Endothelial cell of umbilical vein (primary cell): Measurements from ENCODE around the gene SEMA6A. TPM values are rescaled to one million over a fixed set of nuclear protein-coding genes. Genes with fewer than 3 reads are reported as not detected.

Source experiments
- BruUV-seq: library from RNA; stranded (reverse); fragments of 400-500 nt; replicated peaks from 2 replicates; lab custom pipeline; 2021; lab: Mats Ljungman, UMichigan
- CTCF ChIA-PET: fragments of 300-600, 350-600 bp; sonication (Branson Sonifier 250); formaldehyde crosslinking; loops from one replicate; lab custom pipeline; 2021; ENCODE audit warnings: antibody characterized with exemption, inconsistent platforms; lab: Charles Lee
- POLR2A ChIA-PET: fragments of 300-600, 350-600 bp; sonication (Branson Sonifier 250); formaldehyde crosslinking; loops from one replicate; lab custom pipeline; 2021; ENCODE audit warnings: antibody characterized with exemption, inconsistent platforms; lab: Charles Lee
- DNase-seq: peaks from one replicate; pipeline ENCODE4 v3.0.0-alpha.2; 2011; ENCODE audit warnings: low read depth, low spot score
- FAIRE-seq: peaks from 2 replicates; lab custom pipeline; 2011; peaks lifted over from hg19 to GRCh38; lab: Jason Lieb, UNC
- H2AFZ ChIP-seq: 2 replicates; pipeline ENCODE4 v1.6.0; 2012; ENCODE audit warnings: low read depth, low read length, control low read depth, inconsistent platforms
- H3K27ac ChIP-seq: 2 replicates; pipeline ENCODE4 v1.5.1; 2011; ENCODE audit warnings: low read depth, mild to moderate bottlenecking, control low read depth, low read length, moderate library complexity; ENCODE audit not compliant: insufficient read depth
- H3K27me3 ChIP-seq, 2 experiments: 2 replicates each; pipeline versions ENCODE4 v1.6.0 to v1.6.1; 2011; ENCODE audit warnings: low read length in 2 of 2, mixed read lengths in 1 of 2; ENCODE audit not compliant: control insufficient read depth in 2 of 2, insufficient read depth in 2 of 2
- H3K36me3 ChIP-seq, 2 experiments: 2 replicates in 1 of 2; 3 replicates in 1 of 2; pipeline ENCODE4 v1.5.1; 2011; ENCODE audit warnings: low read length in 2 of 2, mild to moderate bottlenecking in 1 of 2, moderate library complexity in 1 of 2; ENCODE audit not compliant: control insufficient read depth in 2 of 2, insufficient read depth in 2 of 2; ENCODE audit errors: extremely low read depth in 1 of 2
- H3K4me1 ChIP-seq: 3 replicates; pipeline ENCODE4 v1.5.1; 2011; ENCODE audit warnings: mild to moderate bottlenecking, low read length; ENCODE audit not compliant: control insufficient read depth, insufficient read depth; ENCODE audit errors: extremely low read depth
- H3K4me2 ChIP-seq: 2 replicates; pipeline ENCODE4 v1.6.1; 2011; ENCODE audit warnings: low read length, control low read depth, mixed read lengths; ENCODE audit not compliant: insufficient read depth
- H3K4me3 ChIP-seq, 3 experiments: fragments of 200-600 bp in 1 of 3; sonication (generic), shearing (Covaris generic) in 1 of 3; replicated peaks in 1 of 3; 2 replicates each; pipeline ENCODE4 v1.5.1; 2011 to 2016; ENCODE audit warnings: control low read depth in 3 of 3, low read length in 3 of 3, mild to moderate bottlenecking in 2 of 3, inconsistent platforms in 1 of 3, low read depth in 1 of 3, moderate library complexity in 1 of 3; ENCODE audit not compliant: insufficient read depth in 1 of 3
- H3K79me2 ChIP-seq: 2 replicates; pipeline ENCODE4 v1.6.0; 2012; ENCODE audit warnings: low read length, inconsistent platforms; ENCODE audit not compliant: control insufficient read depth, insufficient read depth
- H3K9ac ChIP-seq: replicated peaks from 2 replicates; pipeline ENCODE3; 2011; ENCODE audit warnings: low read length, control low read depth; ENCODE audit not compliant: insufficient read depth; ENCODE audit errors: extremely low read depth
- H3K9me1 ChIP-seq: replicated peaks from 3 replicates; pipeline ENCODE4 v1.6.0; 2011; ENCODE audit warnings: mild to moderate bottlenecking, low read length; ENCODE audit not compliant: control insufficient read depth, insufficient read depth; ENCODE audit errors: extremely low read depth
- H3K9me3 ChIP-seq: replicated peaks from 2 replicates; pipeline ENCODE4 v1.5.1; 2012; ENCODE audit warnings: low read length, inconsistent platforms; ENCODE audit not compliant: control insufficient read depth, insufficient read depth
- H4K20me1 ChIP-seq: replicated peaks from 2 replicates; pipeline ENCODE3; 2011; ENCODE audit warnings: mild to moderate bottlenecking, low read length; ENCODE audit not compliant: control insufficient read depth, insufficient read depth; ENCODE audit errors: extremely low read depth
- CTCF ChIP-seq, 2 donors: IDR thresholded peaks; 1 replicate in 1 of 2; 2 replicates in 1 of 2; pipeline ENCODE4 v1.5.1; 2011; ENCODE audit warnings: low read length in 2 of 2, mild to moderate bottlenecking in 2 of 2, moderate library complexity in 2 of 2, control low read depth in 1 of 2, inconsistent platforms in 1 of 2, low read depth in 1 of 2; ENCODE audit not compliant: insufficient read depth in 1 of 2; ENCODE audit errors: extremely low read depth in 1 of 2
- EZH2 ChIP-seq: IDR thresholded peaks from 2 replicates; pipeline ENCODE4 v1.6.1; 2012; ENCODE audit warnings: borderline replicate concordance, low read depth, mild to moderate bottlenecking, moderate library complexity, low read length, inconsistent platforms; ENCODE audit not compliant: severe bottlenecking
- FOS ChIP-seq: IDR thresholded peaks from 2 replicates; pipeline ENCODE4 v1.6.1; 2011; ENCODE audit warnings: mild to moderate bottlenecking, low read length, moderate library complexity, borderline replicate concordance; ENCODE audit not compliant: insufficient read depth
- GATA2 ChIP-seq: IDR thresholded peaks from 2 replicates; pipeline ENCODE4 v1.7.0; 2011; ENCODE audit warnings: low read depth, mild to moderate bottlenecking, moderate library complexity, mixed read lengths, low read length; ENCODE audit not compliant: insufficient read length, insufficient read depth
- JUN ChIP-seq: IDR thresholded peaks from 2 replicates; pipeline ENCODE4 v1.6.1; 2011; ENCODE audit warnings: borderline replicate concordance, low read depth; ENCODE audit not compliant: insufficient read length, insufficient read depth
- MAX ChIP-seq: IDR thresholded peaks from 2 replicates; pipeline ENCODE4 v1.6.1; 2011; ENCODE audit not compliant: insufficient read depth, insufficient read length
- MYC ChIP-seq: IDR thresholded peaks from one replicate; pipeline ENCODE4 v1.6.1; 2011; ENCODE audit warnings: mild to moderate bottlenecking, low read depth, low read length
- POLR2A ChIP-seq: IDR thresholded peaks from 2 replicates; pipeline ENCODE4 v1.6.1; 2012; ENCODE audit warnings: low read depth, mild to moderate bottlenecking, control low read depth, low read length
- POLR2AphosphoS5 ChIP-seq: IDR thresholded peaks from 2 replicates; pipeline ENCODE4 v1.6.1; 2012; ENCODE audit warnings: low read depth, mild to moderate bottlenecking, control low read depth, low read length, moderate library complexity; ENCODE audit not compliant: insufficient read depth
- dilution Hi-C: fragments of 300-500 bp; cut with MboI; formaldehyde crosslinking; loops from one replicate; pipeline ENCODE4 v1.15.0; 2019; ENCODE audit warnings: low sequenced_read_pairs; ENCODE audit not compliant: extremely low pct_ligation_motif_present
- intact Hi-C: fragments of 100-400 bp; cut with micrococcal nuclease; formaldehyde crosslinking; loops from one replicate; pipeline ENCODE4 v1.10.0; 2022
- polyA plus RNA-seq, 4 experiments: library from polyadenylated mRNA; depleted of rRNA in 3 of 4; stranded (reverse) in 3 of 4; unstranded in 1 of 4; fragments of >200 nt; gene quantifications; 2 replicates each; pipeline versions ENCODE4 v1.2.1 to v1.2.3, GENCODE V29; 2011 to 2012; ENCODE audit warnings: missing spikeins in 1 of 4
- total RNA-seq: library from RNA; stranded (reverse); gene quantifications from 2 replicates; pipeline ENCODE4 v1.2.3, GENCODE V29; 2021

Gene SEMA6A
- total and polyA plus RNA-seq, 2 donors (not counting 3 experiments of a cell fraction or from before 2014, with no cell fraction given), result 0.43 to 1.5 TPM

- dilution Hi-C loops (no loop called here), intact Hi-C loops (no loop called here)
- POLR2A ChIA-PET, result no interaction called here
- H3K79me2 ChIP-seq, result no peaks in the 10 kb centered on the region
- H3K4me3 ChIP-seq, result no peak overlapping the region
- FAIRE-seq, result no peak
- H3K27ac ChIP-seq, result no peak overlapping the region
- no peak overlapping the region for H3K9ac ChIP-seq
- BruUV-seq, result no TSS peak
- no peaks in the 10 kb centered on the region for H3K9me3 ChIP-seq
- H3K36me3 ChIP-seq, result no peaks in the 10 kb centered on the region
- TF ChIP-seq CTCF (IDR thresholded peaks at IDR 0.05; ENCODE audit: extremely low read depth in 1 of 2, insufficient read depth in 1 of 2, low read depth in 1 of 2, low read length in 2 of 2), result no peak
- no peak for TF ChIP-seq MYC
- TF ChIP-seq FOS, result no peak
- no peak for TF ChIP-seq EZH2
- no peak for TF ChIP-seq GATA2
- TF ChIP-seq JUN, result no peak
- TF ChIP-seq POLR2AphosphoS5, result no peak
- TF ChIP-seq MAX, result no peak
- no peak for TF ChIP-seq POLR2A
- peaks cover 17 to 39% of the 10 kb centered on the region in 2 experiments for H3K27me3 ChIP-seq
- H3K4me1 ChIP-seq, result no peaks in the 10 kb centered on the region
- no peak overlapping the region for H3K4me2 ChIP-seq
- CTCF ChIA-PET, result no interaction called here
- no peak overlapping the region for H2AFZ ChIP-seq
- no peak for DNase-seq
- H3K9me1 ChIP-seq, result peaks cover 2% of the 10 kb centered on the region
- no peaks in the 10 kb centered on the region for H4K20me1 ChIP-seq
These were observed 8.4 kb downstream of the SEMA6A start for GRCh38 chr5:116566251-116566650.
